Daoy (cell line): ENCODE data around the gene WBP4. TPM values are rescaled to one million over a fixed set of nuclear protein-coding genes. Genes with fewer than 3 reads are reported as not detected.

ENCODE experiments used
- DNase-seq: peaks from one replicate; pipeline ENCODE4 v3.0.0-alpha.2; 2015; ENCODE audit warnings: low read depth
- total RNA-seq: library from RNA; depleted of rRNA; stranded (reverse); fragments of >200 nt; shearing (Covaris generic); gene quantifications from 2 replicates; pipeline ENCODE4 v1.2.3, GENCODE V29; 2014

The WBP4 gene
- total RNA-seq, 1 experiment from 2014 or later = 10.5 TPM

DNA sequence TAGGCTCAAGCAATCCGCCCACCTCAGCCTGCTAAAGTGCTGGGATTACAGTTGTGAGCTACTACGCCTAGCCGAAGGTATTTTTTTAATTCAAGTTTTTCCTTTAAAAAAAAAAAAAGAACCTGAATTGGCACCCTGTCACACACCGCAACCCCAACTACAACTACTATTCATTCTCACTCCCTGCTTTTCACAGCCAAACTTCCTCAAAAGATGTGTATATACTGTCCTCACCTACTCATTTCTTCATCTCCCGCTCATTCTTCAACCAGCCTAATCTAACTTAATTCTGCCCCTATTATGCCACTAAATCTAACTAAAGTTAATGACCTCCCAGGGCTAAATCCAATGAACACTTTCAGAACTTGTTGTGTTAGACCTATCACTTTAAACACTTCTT lies 12.7 kb upstream of the WBP4 start:
- DNase-seq = no peak

DNA sequence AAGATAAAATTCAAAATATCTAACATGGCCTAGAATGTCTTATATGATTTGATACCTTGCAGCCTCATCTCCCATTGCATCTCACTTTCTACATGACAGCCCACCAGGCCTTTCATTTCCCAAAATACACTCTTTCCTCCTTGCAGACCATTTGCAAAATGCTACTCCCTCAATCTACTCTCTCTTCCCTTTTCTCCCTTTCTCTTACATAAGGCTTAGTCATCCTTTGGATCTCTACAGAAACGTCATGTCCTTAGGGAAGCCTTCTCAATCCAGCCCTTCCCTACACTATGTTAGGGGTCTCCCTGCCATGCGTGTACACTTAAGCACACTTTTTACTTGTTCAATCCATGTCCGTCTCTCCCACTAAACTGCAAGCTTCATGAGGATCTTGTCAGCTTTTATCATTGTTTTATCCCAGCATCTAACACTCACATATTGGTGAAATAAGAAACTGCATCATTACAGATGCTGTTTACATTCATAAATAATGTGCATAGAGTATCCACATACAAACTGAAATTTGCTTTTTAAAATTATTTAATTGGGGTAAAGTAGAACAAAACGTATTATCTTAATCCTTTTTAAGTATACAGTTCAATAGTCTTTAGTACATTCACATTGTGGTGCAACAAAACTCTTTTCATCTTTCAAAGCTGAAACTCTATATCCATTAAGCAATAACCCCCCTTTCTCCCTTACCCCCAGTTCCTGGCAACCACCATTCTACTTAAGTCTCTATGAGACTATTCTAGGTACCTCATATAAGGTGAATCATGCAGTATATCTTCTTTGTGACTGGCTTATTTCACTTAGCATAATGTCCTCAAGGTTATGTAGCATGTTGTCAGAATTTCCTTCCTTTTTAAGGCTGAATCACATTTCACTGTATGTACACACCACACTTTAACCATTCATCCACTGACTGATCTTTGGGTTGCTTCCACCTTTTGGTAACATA lies 11.5 kb upstream of the WBP4 start:
- no peak for DNase-seq

DNA sequence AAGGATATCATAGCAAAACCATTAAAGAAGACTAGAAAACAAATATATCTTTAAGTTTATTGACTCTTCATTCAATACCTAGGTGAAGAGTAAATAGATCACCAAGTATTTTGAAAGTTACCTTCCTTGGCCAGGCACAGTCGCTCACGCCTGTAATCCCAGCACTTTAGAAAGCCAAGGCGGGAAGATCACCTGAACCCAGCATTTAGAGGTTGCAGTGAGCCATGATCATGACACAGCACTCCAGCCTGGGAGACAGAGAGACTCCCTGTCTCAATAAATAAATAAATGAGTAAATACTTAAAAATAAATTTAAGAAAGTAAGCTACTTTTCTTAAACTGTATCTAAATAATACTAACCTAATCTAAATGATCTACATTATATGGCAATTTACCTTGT lies 8.9 kb upstream of the WBP4 start:
- no peak for DNase-seq

DNA sequence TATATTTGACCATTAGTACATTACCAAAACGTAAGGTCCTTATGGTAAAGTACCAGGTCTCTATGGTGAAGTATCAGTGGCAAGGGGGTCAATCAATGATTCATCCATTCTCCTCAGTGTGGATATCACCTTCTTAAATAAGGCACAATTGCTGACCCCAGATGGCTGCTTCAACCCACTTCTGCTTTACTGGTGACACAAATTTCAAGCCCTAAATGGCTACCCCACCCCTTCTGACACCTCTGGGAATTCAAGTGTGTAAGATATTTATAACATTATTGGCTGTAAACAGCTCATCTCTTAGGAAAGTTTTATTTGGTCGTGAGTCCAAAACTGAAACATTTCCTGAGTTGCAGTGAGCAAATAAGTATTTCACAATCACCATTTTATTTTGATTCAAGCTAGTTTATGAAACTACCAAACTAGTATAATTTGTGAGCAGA lies 7.9 kb upstream of the WBP4 start:
- no peak for DNase-seq

DNA sequence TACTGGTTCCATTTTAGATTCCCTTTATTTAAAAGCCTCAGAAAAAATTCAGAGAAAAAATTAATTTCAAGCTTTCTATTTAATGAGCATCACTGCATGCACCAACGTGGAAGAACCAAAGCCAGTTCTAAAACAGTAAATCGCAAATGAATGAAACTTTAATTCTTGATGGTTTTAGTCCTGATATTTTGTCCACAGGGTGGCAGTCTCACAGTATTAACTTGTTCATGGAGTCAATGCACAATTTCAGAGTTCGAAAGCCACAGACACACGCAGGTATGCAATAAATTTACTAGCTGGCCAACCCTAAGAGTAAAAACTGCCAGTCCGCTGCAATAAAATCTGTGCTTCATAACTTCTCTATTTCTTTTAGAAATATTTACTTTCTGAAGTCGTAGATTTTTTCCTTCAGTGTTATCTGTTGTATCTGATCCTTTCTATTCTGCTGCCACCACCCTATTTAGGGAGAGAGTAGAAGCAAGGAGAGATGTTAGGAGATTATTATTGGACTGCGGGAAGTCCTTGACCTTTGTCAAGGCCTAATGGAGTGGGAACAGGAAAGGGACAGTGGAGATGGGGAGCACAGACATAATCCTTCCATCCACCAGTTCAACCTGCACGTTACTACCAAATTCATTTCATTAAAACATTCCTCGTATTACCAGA lies 7.0 kb upstream of the WBP4 start:
- peak; percentile 41 for DNase-seq

DNA sequence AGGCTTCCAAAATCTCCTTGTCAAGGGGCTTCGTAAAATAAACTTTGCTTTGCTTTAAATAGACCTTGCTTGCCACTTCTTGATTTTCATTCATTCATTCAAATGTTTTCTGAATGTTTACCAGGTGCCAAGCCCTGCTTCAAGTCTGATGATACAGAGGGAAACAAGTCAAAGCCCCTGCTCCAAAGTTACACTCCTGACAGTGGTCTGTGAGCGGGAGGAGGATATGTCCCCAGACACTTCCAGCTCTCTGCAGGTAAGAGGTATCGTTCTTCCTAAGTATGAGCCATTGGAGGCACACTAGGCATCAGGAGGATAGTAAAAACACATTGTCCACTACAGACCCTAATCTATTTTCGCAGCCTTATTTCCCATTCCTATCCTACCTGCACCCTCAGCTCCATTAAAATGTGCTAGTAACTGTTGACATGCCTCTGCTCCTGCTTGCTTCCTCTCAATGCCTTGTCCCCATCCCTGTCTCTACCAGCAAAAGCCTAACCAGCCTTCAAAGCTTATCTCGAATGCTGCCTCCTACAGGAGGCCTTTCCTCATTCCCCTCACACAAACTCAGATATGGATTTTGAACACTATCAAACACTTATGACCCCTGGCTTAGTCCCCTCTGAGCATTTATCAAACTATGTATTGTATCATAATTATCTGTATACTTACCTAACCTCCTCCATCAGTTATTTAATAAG lies 6.2 kb upstream of the WBP4 start:
- no peak for DNase-seq

DNA sequence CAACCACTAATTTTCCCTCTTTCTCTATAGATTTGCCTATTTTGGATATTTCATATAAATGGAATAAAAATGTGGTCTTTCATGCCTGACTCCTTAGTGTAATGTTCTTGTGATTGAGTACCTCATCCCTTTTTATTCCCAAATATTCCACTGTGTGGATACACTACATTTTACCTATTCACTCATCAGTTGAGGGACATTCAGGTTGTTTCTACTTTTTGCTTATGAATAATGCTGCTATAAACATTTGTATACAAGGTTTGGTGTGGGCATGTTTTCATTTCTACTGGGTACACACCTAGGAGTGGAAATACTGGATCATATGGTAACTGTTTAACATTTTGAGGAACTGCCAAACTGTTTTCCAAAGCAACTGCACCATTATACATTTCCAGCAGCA lies 5.1 kb upstream of the WBP4 start:
- DNase-seq = no peak

DNA sequence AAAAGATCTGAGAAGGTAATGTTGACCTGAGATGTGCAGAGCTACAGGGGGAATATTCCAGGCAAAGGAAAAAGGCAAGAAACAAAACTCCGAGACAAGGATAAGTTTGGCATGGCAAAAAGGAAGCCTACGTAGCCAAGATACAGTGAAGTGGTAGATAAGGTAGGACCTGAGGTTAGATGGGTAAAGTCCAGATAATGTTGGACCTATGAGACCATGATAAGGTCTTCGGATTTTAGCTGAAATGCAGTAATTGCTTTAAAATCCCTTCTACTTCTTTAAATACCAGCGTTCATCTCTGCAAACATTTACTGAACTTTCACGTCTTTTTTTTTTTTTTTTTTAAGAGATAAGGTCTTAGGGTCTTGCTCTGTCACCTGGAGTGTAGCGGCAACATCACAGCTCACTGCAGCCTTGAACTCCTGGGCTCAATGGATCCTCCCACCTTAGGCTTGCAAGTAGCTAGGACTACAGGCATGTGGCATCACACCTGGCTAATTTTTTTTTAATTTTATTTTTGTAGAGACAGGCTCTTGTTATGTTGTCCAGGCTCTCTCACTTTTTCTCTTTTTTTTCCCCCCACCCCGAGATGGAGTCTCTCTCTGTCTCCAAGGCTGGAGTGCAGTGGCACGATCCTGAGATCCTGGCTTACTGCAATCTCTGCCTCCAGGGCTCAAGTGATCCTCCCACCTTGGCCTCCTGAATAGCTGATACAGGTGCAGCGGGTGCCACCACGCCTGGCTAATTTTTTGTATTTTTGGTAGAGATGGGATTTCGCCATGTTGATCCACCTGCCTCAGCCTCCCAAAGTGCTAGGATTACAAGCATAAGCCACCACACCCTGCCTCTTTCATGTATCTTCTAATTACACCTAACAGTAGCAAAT lies 4.2 kb upstream of the WBP4 start:
- DNase-seq = no peak

DNA sequence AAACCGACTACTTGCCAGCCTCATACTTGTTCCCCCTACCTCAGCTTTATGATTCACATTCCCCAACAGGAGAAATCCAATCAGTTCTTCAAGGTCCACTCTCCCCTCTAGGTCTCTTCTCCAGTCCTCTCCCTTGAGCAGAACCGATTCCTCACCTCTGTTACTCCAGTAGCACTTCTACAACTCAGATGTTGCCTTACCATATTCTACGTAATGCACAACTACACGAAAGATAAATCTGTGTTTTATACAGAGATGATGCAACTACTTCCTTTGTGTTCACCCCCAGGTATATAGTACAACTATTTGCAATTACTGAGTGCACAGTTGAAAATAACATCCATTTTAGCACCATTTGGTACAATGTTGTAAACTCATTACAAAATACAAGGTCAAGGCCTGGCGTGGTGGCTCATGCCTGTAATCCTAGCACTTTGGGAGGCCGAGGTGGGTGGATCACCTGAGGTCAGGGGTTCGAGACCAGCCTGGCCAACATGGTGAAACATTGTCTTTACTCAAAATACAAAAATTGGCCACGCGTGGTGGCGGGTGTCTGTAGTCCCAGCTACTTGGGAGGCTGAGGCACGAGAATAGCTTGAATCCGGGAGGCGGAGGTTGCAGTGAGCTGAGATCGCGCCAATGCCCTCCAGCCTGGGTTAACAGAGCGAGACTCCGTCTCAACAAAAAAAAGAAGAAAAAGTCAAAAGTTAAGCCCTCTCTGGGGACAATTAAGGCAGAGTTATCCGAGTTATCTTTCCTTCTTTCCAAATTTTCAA lies 2.8 kb upstream of the WBP4 start:
- DNase-seq = no peak

DNA sequence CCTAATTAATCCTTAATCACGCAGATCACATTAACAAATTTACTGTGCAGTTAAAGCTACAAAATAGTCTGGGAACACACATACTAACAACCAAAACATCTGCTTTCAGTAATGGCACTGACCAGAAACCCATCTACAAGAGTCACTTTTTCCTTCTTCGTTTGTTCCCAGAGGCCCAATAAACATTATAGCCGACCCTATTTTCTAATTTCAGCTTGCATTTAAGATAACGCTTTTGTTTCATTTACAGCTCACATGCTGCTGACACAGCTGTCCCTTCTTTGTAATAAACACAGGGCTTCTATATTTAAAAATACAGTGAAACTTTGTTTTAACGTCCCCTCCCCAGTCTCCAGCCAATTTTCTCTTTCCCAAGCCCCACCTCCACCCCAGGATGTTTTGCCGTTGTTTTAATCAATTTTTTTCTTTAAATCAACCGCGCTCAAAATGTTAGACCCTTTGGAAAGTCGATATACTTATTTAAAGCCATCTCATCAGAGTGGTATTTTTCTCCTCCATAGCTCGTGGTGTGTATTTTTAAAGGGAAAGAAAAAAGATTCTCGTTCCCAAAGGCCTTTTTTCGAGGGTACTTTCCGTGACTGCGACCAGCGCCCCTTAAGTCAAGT lies 1.7 kb upstream of the WBP4 start:
- DNase-seq = no peak

DNA sequence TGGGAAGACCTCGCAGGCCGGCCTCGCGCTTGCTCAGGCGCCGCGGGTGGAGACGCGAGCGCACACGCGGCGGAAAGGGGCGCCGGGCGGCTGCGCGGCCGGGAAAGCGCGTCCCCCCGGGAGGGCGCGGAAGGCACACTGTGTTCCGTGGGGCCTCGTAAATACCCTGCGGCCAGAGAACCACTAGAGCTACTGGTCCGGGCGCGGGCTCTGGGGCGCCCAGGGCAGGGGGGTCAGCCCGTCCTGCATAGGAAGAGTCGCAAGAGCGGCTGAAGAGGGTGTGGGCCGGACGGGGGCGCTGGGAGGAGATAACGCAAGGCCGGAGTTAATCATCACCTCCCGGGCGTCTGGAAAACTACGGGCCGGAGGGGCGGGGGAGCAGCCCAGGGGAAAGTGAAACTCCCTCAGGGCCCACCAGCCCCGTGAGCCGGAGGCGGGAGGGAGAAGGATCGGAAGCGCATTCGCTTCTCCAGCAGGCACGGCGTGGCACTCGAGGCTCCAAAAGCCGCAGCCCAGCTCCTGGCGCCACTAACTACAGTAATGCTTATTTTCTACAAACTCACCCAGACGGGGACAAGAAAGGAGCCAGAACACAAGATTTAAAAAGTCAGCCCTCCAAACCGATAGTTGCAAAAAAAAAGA lies 1.1 kb upstream of the WBP4 start:
- DNase-seq = peak; percentile 91

DNA sequence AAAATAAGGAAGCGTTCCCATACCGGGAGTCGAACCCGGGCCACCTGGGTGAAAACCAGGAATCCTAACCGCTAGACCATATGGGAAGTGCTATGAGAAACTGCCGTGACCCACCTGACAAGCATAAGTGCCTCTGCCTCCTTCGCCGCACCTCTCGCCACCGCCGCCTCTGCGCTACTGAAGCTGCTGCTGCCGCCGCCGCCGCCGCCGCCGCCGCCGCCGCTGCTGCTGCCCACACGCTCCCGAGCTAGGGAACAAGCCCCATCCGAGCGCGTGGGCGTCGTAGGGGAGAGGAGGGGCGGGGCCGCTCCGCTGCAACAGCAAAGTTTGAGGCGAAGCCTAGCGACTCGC lies 610 bp upstream of the WBP4 start:
- peak; percentile 89 for DNase-seq

DNA sequence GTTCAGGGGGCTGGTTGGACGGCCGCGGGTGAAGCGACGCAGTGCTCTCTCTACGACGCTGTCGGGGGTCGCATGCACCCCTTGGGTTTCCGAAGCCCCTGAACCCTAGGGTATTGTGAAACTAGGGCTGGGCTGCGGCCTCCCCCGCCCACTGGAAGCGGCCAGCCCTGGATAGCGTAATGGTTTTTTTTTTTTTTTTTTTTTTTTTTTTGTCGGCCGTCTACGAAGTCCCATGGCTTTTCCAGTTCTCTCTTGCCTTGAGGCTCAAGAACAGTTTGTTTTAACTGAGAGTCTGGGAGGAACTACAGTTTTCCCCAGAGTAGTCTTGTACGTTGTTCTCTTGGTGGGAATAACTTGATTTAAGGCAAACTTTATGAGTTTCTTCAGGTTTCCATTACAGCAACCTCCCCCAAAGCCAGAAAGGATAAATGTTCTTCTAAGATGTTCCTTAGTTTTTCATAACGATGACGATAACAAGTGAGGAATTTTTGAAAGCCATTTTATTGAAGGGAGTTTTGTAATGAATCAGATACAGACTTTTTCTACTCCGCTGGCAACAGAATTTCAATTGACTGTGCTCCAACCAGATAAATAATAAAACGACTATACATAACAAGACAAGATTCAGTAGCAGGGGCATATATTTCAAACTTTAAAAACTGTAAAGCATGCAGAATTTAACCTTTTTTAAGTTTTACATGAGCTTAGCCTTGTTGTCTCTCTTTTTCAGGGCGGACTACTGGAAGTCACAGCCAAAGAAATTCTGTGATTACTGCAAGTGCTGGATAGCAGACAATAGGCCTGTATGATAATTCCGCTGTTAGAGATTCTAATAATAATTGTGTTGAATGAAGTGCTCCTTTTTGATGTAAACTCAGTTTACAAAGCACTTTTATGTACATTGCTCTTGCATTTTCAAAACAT lies 867 bp downstream of the WBP4 start:
- no peak for DNase-seq

DNA sequence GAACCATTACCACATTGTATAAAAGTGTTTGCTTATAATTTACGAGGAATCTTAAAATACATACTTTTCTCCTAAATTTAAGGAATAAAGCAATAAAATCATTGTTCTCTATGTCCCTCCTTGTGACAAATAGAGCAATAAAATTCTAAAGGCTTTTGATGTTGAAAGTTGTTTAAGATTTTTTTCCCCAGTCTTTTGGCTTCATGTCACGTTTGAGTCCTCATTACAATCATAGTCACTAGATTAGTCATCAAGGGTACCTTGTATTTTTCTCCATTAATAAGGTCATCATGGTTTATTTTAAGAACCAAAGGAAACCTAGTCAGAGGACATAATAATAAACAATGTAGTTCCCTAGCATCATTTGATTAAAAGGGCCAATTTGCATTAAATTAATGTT lies 3.2 kb downstream of the WBP4 start:
- no peak for DNase-seq

DNA sequence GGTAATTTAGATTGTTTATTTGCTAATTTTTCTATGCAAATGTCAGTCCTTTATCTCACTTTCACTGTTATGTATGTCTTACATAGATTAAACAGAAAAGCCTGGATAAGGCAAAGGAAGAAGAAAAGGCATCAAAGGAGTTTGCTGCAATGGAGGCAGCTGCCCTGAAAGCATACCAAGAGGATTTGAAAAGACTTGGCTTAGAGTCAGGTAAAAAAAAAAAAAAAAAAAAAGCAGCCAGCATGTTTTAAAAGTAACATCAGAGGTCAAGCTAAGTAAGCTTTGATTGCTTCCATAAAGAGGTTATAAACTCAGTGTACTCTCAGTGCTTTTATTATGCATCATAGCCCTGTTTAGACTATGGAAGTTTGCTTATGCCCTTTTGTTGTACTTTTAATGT lies 3.8 kb downstream of the WBP4 start:
- no peak for DNase-seq

DNA sequence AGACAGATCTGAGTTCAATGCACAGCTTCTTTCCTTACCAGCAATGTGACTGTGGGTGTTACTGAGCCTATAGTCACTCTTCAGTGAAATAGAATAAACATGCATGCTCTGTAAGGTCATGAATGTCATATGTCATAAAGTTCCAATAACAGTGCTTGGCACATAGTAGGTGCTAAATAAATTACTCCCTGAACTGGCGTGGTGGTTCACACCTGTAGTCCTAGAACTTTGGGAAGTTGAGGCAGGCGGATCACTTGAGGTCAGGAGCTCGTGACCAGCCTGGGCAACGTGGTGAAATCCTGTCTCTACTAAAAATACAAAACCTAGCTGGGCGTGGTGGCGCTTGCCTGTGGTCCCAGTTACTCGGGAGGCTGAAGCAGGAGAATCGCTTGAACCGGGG lies 13.2 kb downstream of the WBP4 start:
- DNase-seq = no peak

DNA sequence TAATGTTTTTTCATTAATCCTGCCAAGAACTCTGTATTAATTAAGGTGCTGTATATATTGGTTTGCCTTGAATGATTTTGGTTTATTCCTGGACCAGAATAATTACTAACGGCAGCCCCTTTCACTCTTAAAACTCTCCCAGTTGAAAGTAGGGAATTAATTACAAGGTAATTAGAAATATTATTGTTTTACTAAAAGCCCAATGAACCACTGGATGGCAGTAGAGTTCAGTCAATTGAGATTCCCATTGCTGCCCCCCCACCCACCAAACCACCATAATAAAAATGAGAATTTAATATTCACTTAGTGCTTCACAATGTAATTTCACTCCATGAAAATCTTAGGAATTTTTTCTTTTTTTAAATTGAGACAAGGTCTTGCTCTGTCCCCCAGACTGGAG lies 13.7 kb downstream of the WBP4 start:
- DNase-seq = no peak

DNA sequence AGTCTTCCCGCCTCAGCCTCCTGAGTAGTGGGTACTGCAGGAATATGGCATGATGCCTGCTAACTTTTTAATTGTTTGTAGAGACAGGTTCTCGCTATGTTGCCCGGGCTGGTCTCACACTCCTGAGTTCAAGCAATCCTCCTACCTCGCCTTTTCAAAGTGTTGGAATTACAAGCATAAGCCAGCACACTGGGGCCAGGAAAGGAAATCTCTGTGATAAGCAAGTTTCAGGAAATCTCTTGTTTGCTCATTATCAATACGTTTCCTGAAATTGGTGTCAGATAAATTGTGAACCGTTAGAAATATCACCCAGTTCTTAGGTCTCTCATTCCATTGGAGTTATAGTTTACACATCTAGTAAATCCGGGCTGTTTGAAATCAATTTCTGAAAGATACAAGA lies 14.2 kb downstream of the WBP4 start:
- no peak for DNase-seq

DNA sequence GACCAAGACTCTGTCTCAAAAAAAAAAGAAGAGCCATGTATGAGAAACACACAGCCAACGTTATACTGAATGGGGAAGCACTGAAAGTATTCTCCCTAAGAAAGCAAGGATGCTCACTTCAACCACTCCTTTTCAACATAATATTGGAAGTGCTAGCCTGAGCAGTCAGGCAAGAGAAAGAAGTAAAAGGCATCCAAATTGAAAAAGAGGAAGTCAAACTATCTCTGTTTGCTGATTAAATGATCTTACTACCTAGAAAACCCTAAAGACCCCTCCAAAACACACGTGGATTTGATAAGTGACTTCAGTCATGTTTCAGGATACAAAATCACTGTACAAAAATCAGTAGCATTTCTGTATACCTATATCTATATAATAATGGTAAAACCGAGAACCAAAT lies 16.2 kb downstream of the WBP4 start:
- no peak for DNase-seq
